ENCODE data around the gene LILRA2.

- no peak for TF ChIP-seq POLR2AphosphoS5 (IDR thresholded peaks at IDR 0.05; ENCODE audit: low read depth, low read length)
- TF ChIP-seq REST (IDR thresholded peaks at IDR 0.05; ENCODE audit: insufficient read depth in 1 of 2, low read depth in 2 of 2, low read length in 2 of 2), result no peak
These were observed 57.2 kb downstream of the LILRA2 start for GRCh38 chr19:54630782-54631181.
